Activated T-helper 1 cell treated with anti-CD3 and anti-CD28 coated beads, Interleukin-12 subunit alpha, Interleukin-12 subunit beta, Interleukin-2, Interleukin-4 antibody, amounts not matched to agents 30 ng/mL and 10 ng/mL and 1 ng/mL, durations not matched to agents 14 hours and 24 hours and 36 hours (primary cell): ENCODE data around the gene NCLN. TPM values are rescaled to one million over a fixed set of nuclear protein-coding genes. Genes with fewer than 3 reads are reported as not detected.

Source experiments
- DNase-seq: peaks from one replicate; pipeline ENCODE4 v3.0.0; 2021; ENCODE audit warnings: low spot score
- H3K27ac Mint-ChIP-seq: one replicate; pipeline ENCODE4 v1.8.0; 2021; ENCODE audit warnings: mild to moderate bottlenecking, mixed read lengths
- H3K27me3 Mint-ChIP-seq: one replicate; pipeline ENCODE4 v1.8.0; 2022; ENCODE audit warnings: mild to moderate bottlenecking, moderate library complexity, mixed read lengths; ENCODE audit not compliant: insufficient read depth
- H3K36me3 Mint-ChIP-seq: one replicate; pipeline ENCODE4 v1.8.0; 2021; ENCODE audit warnings: low read depth, mixed read lengths
- H3K4me1 Mint-ChIP-seq: one replicate; pipeline ENCODE4 v1.8.0; 2021; ENCODE audit warnings: low read depth, mixed read lengths
- H3K4me3 Mint-ChIP-seq: one replicate; pipeline ENCODE4 v1.8.0; 2021; ENCODE audit warnings: mild to moderate bottlenecking, moderate library complexity, mixed read lengths
- H3K9me3 Mint-ChIP-seq: one replicate; pipeline ENCODE4 v1.8.0; 2021; ENCODE audit warnings: mixed read lengths
- intact Hi-C: fragments of 100-400 bp; cut with micrococcal nuclease; formaldehyde crosslinking; loops from one replicate; pipeline ENCODE4 v1.15.1; 2024
- total RNA-seq: library from RNA; stranded (reverse); gene quantifications from 2 replicates; pipeline ENCODE4 v1.2.3, GENCODE V29; 2022

NCLN gene
- total RNA-seq, 1 donor from 2014 or later = 118 TPM

DNA sequence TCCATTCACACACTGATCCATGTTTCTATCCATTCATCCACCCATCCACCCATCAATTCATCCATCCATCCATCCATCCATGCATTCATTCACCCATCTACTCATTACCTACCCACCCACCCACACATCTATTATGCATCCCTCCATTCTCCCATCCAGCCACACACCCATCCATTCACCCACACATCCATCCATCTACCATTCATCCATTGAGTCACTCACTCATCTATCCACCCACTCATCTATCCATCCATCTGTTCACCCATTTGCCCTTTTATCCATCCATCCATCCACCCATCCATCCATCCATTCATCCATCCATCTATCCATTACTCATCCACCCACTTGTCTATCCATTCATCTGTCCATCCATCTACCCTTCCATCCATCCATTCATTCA, 68.8 kb downstream of the NCLN start:
- H3K4me3 Mint-ChIP-seq = no peak overlapping the region
- H3K27ac Mint-ChIP-seq = no peak overlapping the region
- H3K27me3 Mint-ChIP-seq = no peaks in the 10 kb centered on the region

DNA sequence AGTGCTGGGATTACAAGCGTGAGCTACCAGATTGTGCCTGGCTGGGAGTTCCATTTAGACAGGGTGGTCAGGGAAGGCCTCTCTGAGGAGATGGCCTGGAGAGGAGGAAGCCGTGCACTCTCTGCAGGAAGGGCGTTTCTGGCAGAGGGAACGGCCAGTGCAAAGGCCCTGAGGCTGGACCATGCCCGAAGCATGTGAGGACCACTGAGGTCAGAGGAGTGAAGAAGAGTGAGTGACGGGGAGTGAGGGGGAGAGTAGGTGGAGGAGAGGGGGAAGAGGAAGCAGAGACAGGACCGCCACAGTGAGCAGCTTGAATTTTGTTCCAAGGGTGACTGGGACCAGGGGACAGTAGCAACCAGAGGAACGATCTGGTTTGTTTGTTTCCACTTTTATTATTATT, 71.3 kb downstream of the NCLN start:
- intact Hi-C loops = no loop called here
- H3K27me3 Mint-ChIP-seq = no peaks in the 10 kb centered on the region
- no peaks in the 10 kb centered on the region for H3K36me3 Mint-ChIP-seq
- no peaks in the 10 kb centered on the region for H3K4me1 Mint-ChIP-seq
- peaks cover 12% of the 10 kb centered on the region for H3K9me3 Mint-ChIP-seq
- H3K4me3 Mint-ChIP-seq = no peak overlapping the region
- H3K27ac Mint-ChIP-seq = no peak overlapping the region
- DNase-seq = no peak

More for the DNA sequence above, 68.8 kb downstream of the NCLN start:
- H3K36me3 Mint-ChIP-seq = no peaks in the 10 kb centered on the region
- no peak for DNase-seq
- no peaks in the 10 kb centered on the region for H3K4me1 Mint-ChIP-seq
- H3K9me3 Mint-ChIP-seq = peaks cover 18% of the 10 kb centered on the region
- intact Hi-C loops = no loop called here

Other genes with a start within 250 kb of the NCLN start
- gene ZNF77, start 241.0 kb upstream of the NCLN start, total RNA-seq = 3.2 and 5.3 TPM in 2 replicates
- gene TLE6, start 208.4 kb upstream of the NCLN start, total RNA-seq = 0.57 and 0.83 TPM in 2 replicates
- 0.78 and 1.1 TPM in 2 replicates for gene TLE2, start 156.7 kb upstream of the NCLN start, total RNA-seq
- 378 and 399 TPM in 2 replicates for gene TLE5, start 123.4 kb upstream of the NCLN start, total RNA-seq
- gene GNA11, start 91.6 kb upstream of the NCLN start, total RNA-seq = 4.1 and 5.7 TPM in 2 replicates
- 103 and 109 TPM in 2 replicates for gene GNA15, start 49.9 kb upstream of the NCLN start, total RNA-seq
- gene S1PR4, start 7.2 kb upstream of the NCLN start, total RNA-seq = 44.3 and 45.3 TPM in 2 replicates
- 0.08 and 0.12 TPM in 2 replicates for gene CELF5, start 38.7 kb downstream of the NCLN start, total RNA-seq
- gene NFIC, start 180.7 kb downstream of the NCLN start, total RNA-seq = 16.8 and 18.7 TPM in 2 replicates